HG03196 (cell line): Measurements from ENCODE around the gene ZNF467.

ENCODE experiments used
- ATAC-seq: cut with Tn5 transposase; IDR thresholded peaks from one replicate; pipeline ENCODE4 v1.9.1; 2021; ENCODE audit not compliant: unreplicated experiment

The ZNF467 gene

DNA sequence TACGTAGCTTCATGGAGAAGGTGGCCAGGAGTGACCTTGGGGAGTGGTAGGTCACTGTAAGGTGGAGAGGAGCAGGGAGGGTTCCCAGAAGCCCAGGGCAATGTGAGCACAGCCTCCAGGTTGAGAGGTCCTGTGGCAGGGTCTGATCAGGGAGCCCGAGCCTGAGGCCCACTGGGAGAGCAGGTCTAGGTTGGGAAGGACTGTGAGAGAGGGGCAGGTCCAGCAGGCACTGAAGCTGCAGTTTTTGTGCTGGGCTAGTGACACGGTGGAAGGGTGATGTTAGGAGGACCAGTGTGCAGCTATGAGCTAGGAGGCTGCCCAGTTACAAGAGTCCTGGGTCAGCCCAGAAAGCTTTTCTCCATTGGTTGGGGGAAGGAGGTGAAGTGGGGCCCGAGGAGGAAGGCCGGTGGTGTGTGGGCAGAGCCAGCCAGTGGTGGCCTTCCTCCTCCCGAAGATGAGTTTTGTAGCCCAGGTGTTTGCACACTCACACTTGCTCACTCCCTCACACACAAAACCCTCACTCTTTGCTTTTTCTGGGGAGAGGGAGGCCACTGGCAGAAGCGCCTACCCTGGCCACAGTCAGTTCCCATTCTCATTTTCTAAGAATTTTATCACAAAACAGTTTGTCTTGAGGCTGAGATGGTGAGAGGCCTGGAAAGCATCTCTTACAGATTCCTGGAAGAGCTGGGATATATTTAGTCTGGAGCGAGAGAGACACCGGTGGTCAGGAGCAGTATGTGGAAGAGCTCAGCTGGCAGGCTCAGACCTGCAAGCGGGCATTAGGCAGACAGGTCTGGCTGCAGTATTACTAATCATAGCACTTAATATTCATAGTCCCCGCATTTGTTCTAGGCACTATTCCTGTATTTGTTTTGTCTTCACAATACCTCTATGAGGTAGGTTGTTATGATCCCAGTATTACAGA lies 57.1 kb downstream of the ZNF467 start:
- no peak for ATAC-seq

DNA sequence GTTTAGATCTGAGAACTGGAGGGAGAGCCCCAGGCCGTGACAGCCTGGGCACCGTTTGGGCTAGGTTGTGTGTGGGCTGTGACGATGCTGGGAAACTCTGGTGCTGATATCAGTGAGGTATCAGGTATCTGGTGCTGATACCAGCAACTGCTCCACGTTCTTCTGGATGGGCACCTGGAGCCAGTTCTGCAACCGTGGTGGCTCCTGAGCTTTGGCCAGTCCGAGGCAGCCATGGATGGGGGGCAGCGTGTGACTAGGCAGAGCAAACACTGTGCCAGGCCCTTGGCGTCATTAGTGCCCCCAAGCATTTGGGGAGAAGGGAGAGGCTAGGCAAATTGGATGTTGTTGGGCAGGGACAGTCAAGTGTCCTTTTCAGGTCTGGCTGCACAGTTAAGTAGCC lies 57.9 kb downstream of the ZNF467 start:
- ATAC-seq, result no peak

DNA sequence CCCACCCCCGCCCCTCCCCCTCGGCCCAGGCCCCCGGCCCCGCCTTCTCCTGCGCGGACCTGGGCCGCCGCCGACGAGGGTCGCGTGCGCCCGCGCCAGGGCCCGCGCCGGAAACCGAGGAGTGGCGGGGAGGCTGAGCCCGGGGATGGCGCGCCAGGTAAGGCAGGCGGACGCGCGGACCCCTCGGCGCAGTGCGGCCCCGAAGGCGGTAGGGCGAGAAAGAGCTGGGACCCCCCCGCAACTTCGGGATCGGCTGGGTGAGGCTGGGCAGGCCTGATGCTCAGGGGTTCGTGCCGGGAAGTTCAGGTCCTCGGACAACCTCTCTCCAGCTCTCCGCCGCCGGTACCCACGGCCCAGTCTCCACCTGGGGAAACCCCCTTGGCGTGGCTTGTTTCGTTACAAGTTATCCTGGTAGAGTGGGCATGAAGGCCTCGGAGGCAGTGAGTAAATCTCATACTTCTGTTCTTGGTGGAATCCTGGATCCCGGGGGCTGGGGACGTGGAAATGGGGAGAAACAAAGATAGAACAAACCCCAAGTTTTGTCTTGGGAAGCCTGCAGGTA lies 58.4 kb downstream of the ZNF467 start:
- ATAC-seq, result peak; percentile 11
